ENCODE data around the gene ANGEL1.

GRCh38 chr14:76762411-76763095 is 50.1 kb downstream of the ANGEL1 start:
- TF ChIP-seq CTCF (IDR thresholded peaks at IDR 0.05; ENCODE audit: insufficient read depth, low read length, poor library complexity, severe bottlenecking) (no peak), EZH2phosphoT487 (conservative IDR thresholded peaks at IDR 0.05; ENCODE audit: low read length) (no peak)
